NCI-H460 (cell line): Measurements from ENCODE around the gene VSNL1. TPM values are rescaled to one million over a fixed set of nuclear protein-coding genes. Genes with fewer than 3 reads are reported as not detected.

Experiments
- DNase-seq: peaks from one replicate; pipeline ENCODE4 v3.0.0-alpha.2; 2016; ENCODE audit warnings: low read depth; ENCODE audit errors: extremely low read depth
- total RNA-seq: library from RNA; depleted of rRNA; stranded (reverse); fragments of >200 nt; shearing (Covaris generic); gene quantifications from 2 replicates; pipeline ENCODE4 v1.2.3, GENCODE V29; 2014; rRNA removed

VSNL1 gene
- total RNA-seq, 1 experiment from 2014 or later = not detected

GRCh38 chr2:17682098-17682857, 141.8 kb downstream of the VSNL1 start:
- DNase-seq = no peak

GRCh38 chr2:17683981-17684380, 143.5 kb downstream of the VSNL1 start:
- DNase-seq = no peak

- DNase-seq = no peak
Observed at GRCh38 chr2:17688600-17688999, 148.1 kb downstream of the VSNL1 start.

GRCh38 chr2:17689010-17689409, 148.5 kb downstream of the VSNL1 start:
- no peak for DNase-seq

- DNase-seq = no peak
Observed at GRCh38 chr2:17690776-17691175, 150.3 kb downstream of the VSNL1 start.

Other genes with a start within 250 kb of the VSNL1 start
- gene RAD51AP2, start 22.3 kb upstream of the VSNL1 start, total RNA-seq = not detected in 2 replicates
- gene SMC6, start 213.1 kb downstream of the VSNL1 start, total RNA-seq = 30.2 and 37.5 TPM in 2 replicates
- 17.5 and 20.1 TPM in 2 replicates for gene GEN1, start 213.4 kb downstream of the VSNL1 start, total RNA-seq